Progenitor cell of endocrine pancreas (in vitro differentiated cells): Measurements from ENCODE around the gene IGLL1. TPM values are rescaled to one million over a fixed set of nuclear protein-coding genes. Genes with fewer than 3 reads are reported as not detected.

Source experiments
- DNase-seq: peaks from one replicate; pipeline ENCODE4 v3.0.0; 2021; ENCODE audit warnings: low spot score; ENCODE audit not compliant: unreplicated experiment
- H3K27ac Mint-ChIP-seq: 2 replicates; pipeline ENCODE4 v1.8.0; 2021; ENCODE audit warnings: mild to moderate bottlenecking, moderate library complexity, mixed read lengths
- H3K27me3 Mint-ChIP-seq: 2 replicates; pipeline ENCODE4 v1.8.0; 2021; ENCODE audit warnings: mixed read lengths
- H3K36me3 Mint-ChIP-seq: 2 replicates; pipeline ENCODE4 v1.8.0; 2022; ENCODE audit warnings: mixed read lengths; ENCODE audit not compliant: insufficient read depth
- H3K4me1 Mint-ChIP-seq: 2 replicates; pipeline ENCODE4 v1.8.0; 2021; ENCODE audit warnings: low read depth, mixed read lengths
- H3K4me3 Mint-ChIP-seq: 2 replicates; pipeline ENCODE4 v1.8.0; 2021; ENCODE audit warnings: low read depth, mild to moderate bottlenecking, moderate library complexity, mixed read lengths
- H3K9me3 Mint-ChIP-seq: 2 replicates; pipeline ENCODE4 v1.8.0; 2021; ENCODE audit warnings: low read depth, mixed read lengths
- CTCF ChIP-seq: fragments of 200-600 bp; sonication (generic); IDR thresholded peaks from one replicate; pipeline ENCODE4 v1.5.0; 2021; ENCODE audit warnings: antibody characterized with exemption, mild to moderate bottlenecking; ENCODE audit not compliant: unreplicated experiment
- total RNA-seq: library from RNA; stranded (reverse); gene quantifications from 2 replicates; pipeline ENCODE4 v1.2.1, GENCODE V29; 2021

The IGLL1 gene
- total RNA-seq, 1 donor from 2014 or later: not detected

GRCh38 chr22:23552573-23552972 is 27.5 kb downstream of the IGLL1 start:
- Mint-ChIP-seq H3K27me3 (peaks cover 4% of the 10 kb centered on the region), H3K27ac (no peak overlapping the region), H3K4me3 (no peak overlapping the region), H3K36me3 (peaks cover 4% of the 10 kb centered on the region), H3K9me3 (peaks cover 7% of the 10 kb centered on the region), H3K4me1 (peaks cover 5% of the 10 kb centered on the region)
- TF ChIP-seq CTCF: no peak
- DNase-seq: no peak

GRCh38 chr22:23551385-23551784 is 28.7 kb downstream of the IGLL1 start:
- DNase-seq: no peak
- H3K9me3 Mint-ChIP-seq: peaks cover 9% of the 10 kb centered on the region
- H3K27me3 Mint-ChIP-seq: peaks cover 4% of the 10 kb centered on the region
- peaks cover 8% of the 10 kb centered on the region for H3K36me3 Mint-ChIP-seq
- H3K27ac Mint-ChIP-seq: no peak overlapping the region
- H3K4me3 Mint-ChIP-seq: no peak overlapping the region
- peaks cover 2% of the 10 kb centered on the region for H3K4me1 Mint-ChIP-seq
- no peak for TF ChIP-seq CTCF

- peaks cover 9% of the 10 kb centered on the region for H3K9me3 Mint-ChIP-seq
- peaks cover 3% of the 10 kb centered on the region for H3K27me3 Mint-ChIP-seq
- no peak for DNase-seq
- no peak for TF ChIP-seq CTCF
- peaks cover 1% of the 10 kb centered on the region for H3K4me1 Mint-ChIP-seq
- H3K36me3 Mint-ChIP-seq: peaks cover 15% of the 10 kb centered on the region
- no peak overlapping the region for H3K27ac Mint-ChIP-seq
- H3K4me3 Mint-ChIP-seq: no peak overlapping the region
These were observed 29.9 kb downstream of the IGLL1 start for GRCh38 chr22:23550049-23550650.

- peaks cover 9% of the 10 kb centered on the region for H3K9me3 Mint-ChIP-seq
- no peak for DNase-seq
- no peak for TF ChIP-seq CTCF
- H3K4me3 Mint-ChIP-seq: no peak overlapping the region
- H3K36me3 Mint-ChIP-seq: peaks cover 19% of the 10 kb centered on the region
- no peaks in the 10 kb centered on the region for H3K27me3 Mint-ChIP-seq
- no peaks in the 10 kb centered on the region for H3K4me1 Mint-ChIP-seq
- H3K27ac Mint-ChIP-seq: no peak overlapping the region
These were observed 30.9 kb downstream of the IGLL1 start for GRCh38 chr22:23549198-23549595.

- TF ChIP-seq CTCF: no peak
- Mint-ChIP-seq H3K9me3 (peaks cover 9% of the 10 kb centered on the region), H3K4me3 (no peak overlapping the region), H3K4me1 (peaks cover 3% of the 10 kb centered on the region), H3K27me3 (no peaks in the 10 kb centered on the region), H3K36me3 (peaks cover 19% of the 10 kb centered on the region), H3K27ac (no peak overlapping the region)
- no peak for DNase-seq
These were observed 31.4 kb downstream of the IGLL1 start for GRCh38 chr22:23548501-23549197.
